ENCODE measurements around the gene RELN. TPM values are rescaled to one million over a fixed set of nuclear protein-coding genes. Genes with fewer than 3 reads are reported as not detected.

RELN gene
- total and polyA plus RNA-seq, 9 of the 15 experiments (the other 6 are each of a cell fraction or from before 2014, with no cell fraction given): 12.9 to 43.2 (median 18.1) TPM

- H3K4me1 ChIP-seq (replicated peaks in 1 of 2; ENCODE audit: control insufficient read depth in 2 of 2, insufficient read depth in 2 of 2, low read length in 2 of 2): no peaks in the 10 kb centered on the region
- in situ Hi-C loops (cut with MboI): no loop called here
- no peaks in the 10 kb centered on the region for H3K79me2 ChIP-seq (ENCODE audit: control insufficient read depth, insufficient read depth, low read length)
- no TSS peak for BruUV-seq (replicated peaks)
- no peak overlapping the region for H3K4me2 ChIP-seq (ENCODE audit: insufficient read depth, low read length)
- WGBS (ENCODE audit: insufficient coverage, low coverage, missing lambda C conversion rate): 58% methylated on average over 8 of the region's 8 CpGs
- no peaks in the 10 kb centered on the region for H3K36me3 ChIP-seq (ENCODE audit: control insufficient read depth, insufficient read depth, low read length)
- H3K9ac ChIP-seq (ENCODE audit: insufficient read depth in 1 of 2, low read depth in 2 of 2, low read length in 2 of 2): no peak overlapping the region
- ATAC-seq: no peak
- TF ChIP-seq SMAD1 (IDR thresholded peaks at IDR 0.05; ENCODE audit: low read depth, low read length, partially characterized antibody) (no peak), NFE2L1 (tag; IDR thresholded peaks at IDR 0.05; ENCODE audit: borderline replicate concordance, low read depth) (no peak), NEUROD1 (IDR thresholded peaks at IDR 0.05; ENCODE audit: borderline replicate concordance, low read depth, low read length, partially characterized antibody) (no peak), HMGN3 (IDR thresholded peaks at IDR 0.05; ENCODE audit: borderline replicate concordance, extremely low read depth, insufficient read length, low read depth, low read length) (no peak), SPI1 (IDR thresholded peaks at IDR 0.05; ENCODE audit: borderline replicate concordance, low read depth, low read length) (no peak)
- ChIA-PET POLR2A (no interaction called here), CTCF (ENCODE audit: low intra/inter-chr PET ratio) (no interaction called here)
- no peaks in the 10 kb centered on the region for H3K9me3 ChIP-seq (replicated peaks; ENCODE audit: control insufficient read depth, insufficient read depth, low read depth, low read length)
- H2AFZ ChIP-seq (ENCODE audit: low read depth, low read length): no peak overlapping the region
- no peak for FAIRE-seq
- no peaks in the 10 kb centered on the region for H3K9me1 ChIP-seq (ENCODE audit: control insufficient read depth, insufficient read depth, low read length)
- no peak overlapping the region for H3K4me3 ChIP-seq
- DNase-seq (ENCODE audit: extremely low read depth in 1 of 4, low spot score in 3 of 4): no peak
- intact Hi-C loops (cut with micrococcal nuclease): no loop called here
- no peaks in the 10 kb centered on the region for H3K27me3 ChIP-seq (ENCODE audit: control insufficient read depth in 2 of 2, insufficient read depth in 2 of 2, low read length in 2 of 2)
- no peaks in the 10 kb centered on the region for H4K20me1 ChIP-seq (replicated peaks; ENCODE audit: control insufficient read depth, insufficient read depth, low read length)
- H3K27ac ChIP-seq (ENCODE audit: extremely low read depth, low read depth, low read length): no peak overlapping the region
These were observed 261.4 kb downstream of the RELN start for GRCh38 chr7:103727982-103728610.

GRCh38 chr7:103719070-103719469 is 270.4 kb downstream of the RELN start:
- H3K79me2 ChIP-seq (ENCODE audit: control insufficient read depth, insufficient read depth, low read length): no peaks in the 10 kb centered on the region
- intact Hi-C loops (cut with micrococcal nuclease) (no loop called here), in situ Hi-C loops (cut with MboI) (no loop called here)
- no peak for DNase-seq (ENCODE audit: extremely low read depth in 1 of 4, low spot score in 3 of 4)
- H2AFZ ChIP-seq (ENCODE audit: low read depth, low read length): no peak overlapping the region
- CTCF ChIA-PET (ENCODE audit: low intra/inter-chr PET ratio): no interaction called here
- POLR2A ChIA-PET: no interaction called here
- no peaks in the 10 kb centered on the region for H3K27me3 ChIP-seq (ENCODE audit: control insufficient read depth in 2 of 2, insufficient read depth in 2 of 2, low read length in 2 of 2)
- H3K36me3 ChIP-seq (ENCODE audit: control insufficient read depth, insufficient read depth, low read length): no peaks in the 10 kb centered on the region
- no peak; the same call in 2 of the 3 replicates for ATAC-seq
- FAIRE-seq: no peak
- no peak overlapping the region for H3K4me3 ChIP-seq
- no TSS peak for BruUV-seq (replicated peaks)
- H3K4me1 ChIP-seq (replicated peaks in 1 of 2; ENCODE audit: control insufficient read depth in 2 of 2, insufficient read depth in 2 of 2, low read length in 2 of 2): no peaks in the 10 kb centered on the region; a peak in 1 of 5 replicates
- no peak overlapping the region for H3K4me2 ChIP-seq (ENCODE audit: insufficient read depth, low read length)
- no peaks in the 10 kb centered on the region for H4K20me1 ChIP-seq (replicated peaks; ENCODE audit: control insufficient read depth, insufficient read depth, low read length)
- H3K27ac ChIP-seq (ENCODE audit: extremely low read depth, low read depth, low read length): no peak overlapping the region
- H3K9me3 ChIP-seq (replicated peaks; ENCODE audit: control insufficient read depth, insufficient read depth, low read depth, low read length): no peaks in the 10 kb centered on the region
- H3K9ac ChIP-seq (ENCODE audit: insufficient read depth in 1 of 2, low read depth in 2 of 2, low read length in 2 of 2): no peak overlapping the region
- WGBS (ENCODE audit: insufficient coverage, low coverage, missing lambda C conversion rate): 68% methylated on average over 2 of the region's 2 CpGs
- H3K9me1 ChIP-seq (ENCODE audit: control insufficient read depth, insufficient read depth, low read length): no peaks in the 10 kb centered on the region
- TF ChIP-seq RB1 (IDR thresholded peaks at IDR 0.05; ENCODE audit: low read depth) (no peak), CSDE1 (IDR thresholded peaks at IDR 0.05) (no peak), ZNF583 (CRISPR knock-in tag; IDR thresholded peaks at IDR 0.05) (no peak), ZNF57 (CRISPR knock-in tag; IDR thresholded peaks at IDR 0.05) (no peak), ZKSCAN8 (CRISPR knock-in tag; IDR thresholded peaks at IDR 0.05) (no peak), SNRNP70 (optimal IDR thresholded peaks at IDR 0.05; ENCODE audit: low read depth, low read length) (no peak), SOX6 (IDR thresholded peaks at IDR 0.05) (no peak), E2F4 (CRISPR knock-in tag; IDR thresholded peaks at IDR 0.05; ENCODE audit: low read depth) (no peak), POU5F1 (IDR thresholded peaks at IDR 0.05; ENCODE audit: borderline replicate concordance, low read depth, low read length, partially characterized antibody) (no peak), ZNF282 (CRISPR knock-in tag; IDR thresholded peaks at IDR 0.05) (no peak), SRSF7 (optimal IDR thresholded peaks at IDR 0.05; ENCODE audit: low read depth, low read length) (no peak), XRCC4 (IDR thresholded peaks at IDR 0.05; ENCODE audit: extremely low read depth, insufficient read depth, insufficient read length) (no peak), MCM5 (IDR thresholded peaks at IDR 0.05; ENCODE audit: low read depth) (no peak)
